ENCODE measurements around the gene KRTAP13-4.

DNA sequence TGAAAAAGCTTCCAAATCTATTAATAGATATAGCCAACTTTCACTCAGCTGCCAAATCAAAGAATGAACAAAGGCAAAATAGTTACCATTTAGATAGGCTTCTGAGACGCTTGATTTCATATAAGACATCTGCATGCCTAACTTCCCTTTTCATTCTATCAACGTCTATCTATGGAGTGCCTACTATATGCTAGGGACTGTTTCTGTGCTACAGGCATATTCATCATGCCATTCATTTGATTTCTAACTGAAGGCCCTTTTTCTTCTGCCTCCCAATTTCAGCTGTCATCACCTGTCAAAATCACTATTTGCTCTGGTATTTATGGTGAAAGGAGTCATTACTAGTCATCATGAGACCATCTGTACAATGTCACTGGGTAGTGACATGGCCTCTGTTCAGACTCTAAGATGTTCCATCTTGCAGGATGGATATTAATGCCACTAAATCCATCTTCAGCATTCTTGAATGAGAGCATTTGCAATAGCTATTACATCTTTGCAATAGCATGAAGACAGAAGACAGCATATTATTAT lies 38.5 kb upstream of the KRTAP13-4 start:
- TF ChIP-seq, protein P1, sequence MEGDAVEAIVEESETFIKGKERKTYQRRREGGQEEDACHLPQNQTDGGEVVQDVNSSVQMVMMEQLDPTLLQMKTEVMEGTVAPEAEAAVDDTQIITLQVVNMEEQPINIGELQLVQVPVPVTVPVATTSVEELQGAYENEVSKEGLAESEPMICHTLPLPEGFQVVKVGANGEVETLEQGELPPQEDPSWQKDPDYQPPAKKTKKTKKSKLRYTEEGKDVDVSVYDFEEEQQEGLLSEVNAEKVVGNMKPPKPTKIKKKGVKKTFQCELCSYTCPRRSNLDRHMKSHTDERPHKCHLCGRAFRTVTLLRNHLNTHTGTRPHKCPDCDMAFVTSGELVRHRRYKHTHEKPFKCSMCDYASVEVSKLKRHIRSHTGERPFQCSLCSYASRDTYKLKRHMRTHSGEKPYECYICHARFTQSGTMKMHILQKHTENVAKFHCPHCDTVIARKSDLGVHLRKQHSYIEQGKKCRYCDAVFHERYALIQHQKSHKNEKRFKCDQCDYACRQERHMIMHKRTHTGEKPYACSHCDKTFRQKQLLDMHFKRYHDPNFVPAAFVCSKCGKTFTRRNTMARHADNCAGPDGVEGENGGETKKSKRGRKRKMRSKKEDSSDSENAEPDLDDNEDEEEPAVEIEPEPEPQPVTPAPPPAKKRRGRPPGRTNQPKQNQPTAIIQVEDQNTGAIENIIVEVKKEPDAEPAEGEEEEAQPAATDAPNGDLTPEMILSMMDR (conservative IDR thresholded peaks at IDR 0.05): no peak
- TF ChIP-seq ZFX (IDR thresholded peaks at IDR 0.05): no peak
